GM04503 (cell line): ENCODE results near the gene HYAL1.
"Not testable (repeated sequence)": the region's sequence is repeated elsewhere in the genome, so short reads cannot be mapped to it uniquely, and the experiment has no call there.

Experiments used
- DNase-seq: peaks from one replicate; pipeline ENCODE4 v3.0.0-alpha.2; 2012; ENCODE audit warnings: low read depth

Gene HYAL1

DNA sequence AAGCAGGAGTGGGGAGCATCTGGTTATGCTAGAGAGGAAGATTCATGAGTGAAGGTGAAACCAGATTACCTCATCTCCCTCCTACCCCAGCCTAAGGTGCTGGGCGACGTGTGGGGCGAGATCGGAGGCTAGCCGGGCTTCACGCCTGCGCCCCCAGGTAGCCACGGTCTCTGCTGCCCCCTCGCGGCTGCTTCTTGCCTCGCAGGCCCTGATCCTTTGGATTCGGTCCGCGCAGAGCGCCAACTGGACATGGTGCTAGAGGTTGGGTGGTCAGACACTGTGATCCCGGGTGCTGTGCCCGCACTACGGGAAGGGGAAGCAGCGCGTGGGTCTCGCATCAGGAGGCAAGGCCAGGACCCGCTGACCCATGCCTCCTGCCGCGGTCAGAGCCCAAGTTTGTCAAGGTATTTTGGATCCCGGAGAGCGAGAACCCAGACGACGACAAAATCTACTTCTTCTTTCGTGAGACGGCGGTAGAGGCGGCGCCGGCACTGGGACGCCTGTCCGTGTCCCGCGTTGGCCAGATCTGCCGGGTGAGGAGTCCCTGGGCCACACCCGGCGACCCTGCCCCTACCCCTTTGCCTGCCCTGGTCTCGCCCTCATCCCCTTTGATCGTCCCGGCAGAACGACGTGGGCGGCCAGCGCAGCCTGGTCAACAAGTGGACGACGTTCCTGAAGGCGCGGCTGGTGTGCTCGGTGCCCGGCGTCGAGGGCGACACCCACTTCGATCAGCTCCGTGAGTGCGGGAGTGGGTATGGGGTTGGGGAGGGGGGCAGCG is 30.3 kb downstream of the HYAL1 start:
- no peak for DNase-seq

- DNase-seq, result not testable (repeated sequence)
Observed at GRCh38 chr3:50272538-50272910, 30.9 kb downstream of the HYAL1 start.

- DNase-seq, result no peak
Observed at GRCh38 chr3:50271314-50271936, 31.9 kb downstream of the HYAL1 start.

DNA sequence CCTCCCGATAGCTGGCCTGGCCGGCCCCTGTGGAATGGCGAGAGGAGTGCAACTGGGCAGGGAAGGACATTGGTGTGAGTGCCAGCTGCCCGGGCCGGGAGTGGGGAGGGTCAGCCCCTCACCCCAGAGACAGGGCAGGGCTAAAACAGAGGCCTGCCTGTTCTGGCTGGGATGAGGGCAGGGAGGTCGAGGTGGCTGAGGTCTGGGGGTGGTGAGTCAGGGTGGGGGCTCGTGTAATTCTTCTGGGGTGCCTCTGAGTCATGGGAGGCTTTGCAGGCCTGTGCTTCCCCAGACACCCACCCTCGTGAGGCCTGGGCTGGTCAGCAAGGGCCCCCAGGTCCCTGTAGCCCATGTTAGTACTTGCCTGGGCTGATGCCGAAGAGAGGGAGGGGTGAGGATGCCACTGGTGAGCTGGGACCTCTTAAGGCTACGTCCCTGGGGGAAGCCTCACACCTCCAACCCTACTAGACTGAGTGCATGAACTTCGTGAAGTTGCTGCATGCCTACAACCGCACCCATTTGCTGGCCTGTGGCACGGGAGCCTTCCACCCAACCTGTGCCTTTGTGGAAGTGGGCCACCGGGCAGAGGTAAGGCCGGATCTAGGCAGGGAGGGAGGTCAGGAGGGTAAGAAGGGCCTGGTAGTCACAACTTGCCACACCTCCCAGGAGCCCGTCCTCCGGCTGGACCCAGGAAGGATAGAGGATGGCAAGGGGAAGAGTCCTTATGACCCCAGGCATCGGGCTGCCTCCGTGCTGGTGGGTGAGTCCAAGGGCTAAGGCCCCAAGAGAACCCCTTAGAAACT is 32.8 kb downstream of the HYAL1 start:
- no peak for DNase-seq

GRCh38 chr3:50269977-50270413 is 33.4 kb downstream of the HYAL1 start:
- DNase-seq, result no peak

GRCh38 chr3:50269460-50269859 is 33.9 kb downstream of the HYAL1 start:
- no peak for DNase-seq

DNA sequence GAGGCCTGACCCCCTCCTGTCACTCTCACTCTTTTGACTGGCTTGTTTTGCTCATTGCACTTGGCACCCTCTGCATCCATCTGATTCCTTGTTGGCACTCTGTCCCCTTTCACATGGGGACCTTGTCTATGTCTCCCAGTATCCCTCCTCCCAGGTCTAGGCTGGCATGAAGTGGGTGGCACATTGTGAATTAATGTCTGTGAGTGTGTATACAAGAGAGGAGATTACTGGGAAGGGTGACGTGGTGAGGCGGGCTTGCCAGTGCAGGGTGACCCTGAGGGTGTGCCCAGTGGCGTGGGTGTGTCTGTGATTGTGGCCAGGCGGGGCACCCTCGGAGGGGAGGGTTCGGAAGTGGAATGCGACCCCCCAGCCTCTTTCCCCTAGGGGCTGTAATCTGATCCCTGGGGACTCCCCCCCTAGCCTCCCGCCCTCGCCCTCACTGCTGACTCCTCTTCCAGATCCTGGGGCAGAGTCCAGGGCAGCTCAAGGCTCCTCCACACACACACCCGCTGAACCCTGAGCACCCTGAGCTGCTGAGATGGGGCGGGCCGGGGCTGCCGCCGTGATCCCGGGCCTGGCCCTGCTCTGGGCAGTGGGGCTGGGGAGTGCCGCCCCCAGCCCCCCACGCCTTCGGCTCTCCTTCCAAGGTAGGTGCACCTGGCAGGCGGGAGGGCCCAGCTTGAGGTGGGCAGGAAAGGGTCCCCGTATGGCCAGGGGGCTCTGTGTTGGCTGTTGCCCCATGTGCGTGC is 34.5 kb downstream of the HYAL1 start, which contains the start of gene SEMA3B:
SEMA3B (plus strand) TSS at position 445 of the 749 bp plus-strand sequence; CDS start at position 539, 94 bp downstream.
- DNase-seq, result no peak

DNA sequence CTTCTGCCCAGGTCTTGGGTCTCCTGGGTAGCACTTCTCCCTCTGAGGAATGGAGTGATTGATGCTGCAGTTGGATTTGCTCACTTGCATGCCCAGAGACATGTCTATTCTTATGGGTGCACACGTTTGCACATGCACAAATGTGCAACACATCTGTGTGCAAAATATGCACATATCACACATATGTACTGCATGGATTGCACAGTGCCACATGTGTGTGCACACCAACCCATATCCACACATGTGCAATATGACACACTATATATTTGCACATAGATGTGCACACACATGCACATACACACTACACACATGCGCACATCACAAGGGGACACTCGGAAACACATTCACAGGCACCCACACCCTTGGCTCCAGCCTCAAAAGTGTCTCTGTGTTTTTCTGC is 35.1 kb downstream of the HYAL1 start:
- no peak for DNase-seq

- DNase-seq, result no peak
Observed at GRCh38 chr3:50267280-50267913, 36.0 kb downstream of the HYAL1 start.

DNA sequence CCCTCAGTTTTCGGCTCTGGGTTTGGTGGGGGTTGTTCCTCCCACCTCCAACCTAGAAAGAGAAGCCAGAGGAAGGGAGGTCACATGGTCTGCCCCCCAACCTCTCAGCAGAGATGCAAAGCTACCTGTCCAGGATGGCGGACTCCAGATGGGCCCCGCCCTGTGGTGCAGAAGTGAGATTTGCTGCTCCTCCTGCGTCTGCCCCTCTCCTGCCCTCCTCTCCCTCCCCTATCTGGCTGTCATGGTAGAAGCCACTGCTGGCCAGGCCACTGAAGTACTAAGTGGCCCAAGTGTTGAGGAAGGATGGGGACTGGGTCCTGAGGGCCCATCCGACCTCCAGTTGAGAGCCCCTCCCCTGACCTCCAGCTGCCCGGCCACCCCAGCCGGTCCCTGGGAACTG is 36.5 kb downstream of the HYAL1 start:
- no peak for DNase-seq

DNA sequence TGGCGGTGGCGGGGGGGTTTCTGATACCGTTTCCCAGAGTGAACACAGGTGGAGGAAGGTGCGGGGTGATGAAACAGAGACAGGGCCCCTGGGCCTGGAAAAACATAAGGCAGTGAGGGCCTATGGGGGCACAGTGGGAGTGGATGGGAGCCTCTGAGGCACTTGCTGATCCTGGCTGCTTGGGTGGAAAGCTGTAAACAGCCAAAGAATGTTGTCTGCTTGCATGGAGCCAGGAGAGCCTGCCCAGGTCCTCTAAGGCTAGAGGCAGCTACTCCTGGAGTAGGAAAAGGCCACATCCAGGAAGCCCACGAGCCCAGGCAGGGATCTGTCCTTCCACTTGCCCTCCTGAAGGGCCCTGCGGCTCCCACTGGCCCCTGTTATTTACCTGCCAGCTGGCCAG is 37.4 kb downstream of the HYAL1 start:
- DNase-seq, result no peak

- DNase-seq, result no peak
Observed at GRCh38 chr3:50265571-50265970, 37.8 kb downstream of the HYAL1 start.

DNA sequence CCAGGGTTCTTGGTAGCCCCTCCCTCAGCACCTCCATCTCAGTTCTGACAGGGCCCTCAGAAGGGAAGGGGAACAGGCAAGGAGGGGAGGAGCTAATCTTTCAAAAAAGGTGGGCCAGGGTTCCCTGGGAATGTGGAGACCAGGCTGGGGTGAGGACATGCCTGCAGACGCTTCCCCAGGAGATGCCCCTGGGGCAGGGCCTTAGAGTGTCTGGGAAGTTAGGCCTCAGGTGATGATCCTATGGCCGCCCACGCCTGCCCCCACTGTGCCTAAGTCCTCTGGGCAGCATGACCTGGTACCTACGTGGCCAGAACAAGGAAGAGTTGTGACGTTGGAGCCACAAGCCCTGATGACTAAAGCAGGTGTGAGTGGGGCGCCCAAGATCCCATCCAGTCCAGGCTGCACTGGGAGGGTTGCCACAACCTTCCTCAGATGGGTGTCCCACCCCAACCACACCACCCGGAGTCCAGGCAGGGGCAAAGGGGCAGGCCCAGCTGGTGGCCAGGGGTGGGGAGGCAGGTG is 38.3 kb downstream of the HYAL1 start:
- no peak for DNase-seq

- peak; percentile 80 for DNase-seq
Observed at GRCh38 chr3:50264383-50264963, 38.9 kb downstream of the HYAL1 start.

DNA sequence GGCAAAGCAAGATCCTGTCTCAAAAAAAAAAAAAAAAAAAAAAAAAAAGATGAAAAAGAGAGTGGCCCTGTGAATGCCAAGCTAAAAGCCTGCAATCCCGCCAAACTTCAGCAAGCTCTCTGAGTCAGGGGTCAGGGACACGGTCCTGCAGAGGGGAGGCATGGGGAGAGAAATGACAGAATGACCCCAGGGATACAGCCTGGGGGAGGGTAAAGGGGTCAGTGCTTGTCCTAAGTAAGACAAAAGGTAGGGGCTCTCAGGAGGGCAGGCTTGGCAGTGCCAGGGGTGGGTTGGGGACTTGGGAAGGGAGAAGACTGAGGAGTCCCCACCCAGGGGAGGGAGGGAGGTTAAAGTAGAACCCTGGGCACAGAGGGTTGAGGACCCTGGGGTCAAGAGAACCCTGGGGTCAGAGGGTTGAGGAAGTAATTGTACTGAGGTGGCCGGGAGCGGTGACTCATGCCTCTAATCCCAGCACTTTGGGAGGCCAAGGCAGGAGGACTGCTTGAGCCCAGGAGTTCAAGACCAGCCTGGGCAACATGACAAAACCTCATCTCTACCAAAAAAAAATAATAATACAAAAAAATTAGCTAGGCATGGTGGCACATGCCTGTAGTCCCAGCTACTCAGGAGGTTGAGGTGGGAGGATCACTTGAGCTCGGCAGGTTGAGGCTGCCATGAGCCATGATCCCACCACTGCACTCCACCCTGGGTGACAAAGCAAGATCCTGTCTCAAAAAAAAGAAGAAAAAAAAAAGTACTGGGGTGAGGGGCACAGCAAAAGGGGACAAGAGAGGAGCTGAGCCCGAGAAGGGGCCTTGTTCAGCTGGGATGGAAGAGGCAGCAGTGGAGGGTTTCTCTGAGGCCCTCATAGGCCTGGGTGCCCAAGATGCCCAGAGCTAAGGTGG is 39.6 kb downstream of the HYAL1 start:
- no peak for DNase-seq

GRCh38 chr3:50262778-50263177 is 40.6 kb downstream of the HYAL1 start:
- DNase-seq, result no peak

DNA sequence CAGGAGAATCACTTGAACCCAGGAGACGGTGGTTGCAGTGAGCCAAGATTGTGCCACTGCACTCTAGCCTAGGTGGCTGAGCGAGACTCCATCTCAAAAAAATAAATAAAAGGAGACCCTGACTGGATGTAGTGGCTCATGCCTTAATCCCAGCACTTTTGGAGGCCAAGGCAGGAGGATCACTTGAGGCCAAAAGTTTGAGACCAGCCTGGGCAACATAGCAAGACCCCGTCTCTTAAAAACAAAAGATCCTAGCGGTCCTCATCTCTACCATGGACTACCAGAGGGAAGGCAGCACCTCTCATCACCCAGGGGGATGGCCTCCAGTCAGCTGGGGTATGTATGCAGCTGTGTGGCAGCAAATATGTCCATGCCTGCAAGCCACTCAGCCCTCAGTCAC is 41.2 kb downstream of the HYAL1 start:
- not testable (repeated sequence) for DNase-seq

DNA sequence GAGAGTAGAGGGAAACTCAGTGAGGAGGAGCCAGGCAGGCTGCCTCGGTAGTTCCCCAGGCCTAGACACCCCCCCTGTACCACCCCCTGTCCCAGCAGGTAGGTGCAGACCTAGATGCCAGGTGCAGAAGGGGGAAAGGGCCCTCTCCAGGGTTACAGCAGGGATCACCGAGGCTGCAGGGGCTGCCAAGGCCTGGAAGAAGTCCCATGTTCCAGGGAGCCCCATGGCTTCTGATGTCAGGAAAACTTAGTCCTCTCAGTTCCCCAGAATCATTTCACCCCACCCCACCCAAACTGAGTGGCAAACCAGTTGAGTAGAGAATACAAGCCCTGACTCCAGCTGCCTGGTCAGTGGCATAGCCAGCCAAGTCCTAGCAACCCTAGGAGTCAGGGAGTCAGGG is 41.9 kb downstream of the HYAL1 start:
- no peak for DNase-seq

DNA sequence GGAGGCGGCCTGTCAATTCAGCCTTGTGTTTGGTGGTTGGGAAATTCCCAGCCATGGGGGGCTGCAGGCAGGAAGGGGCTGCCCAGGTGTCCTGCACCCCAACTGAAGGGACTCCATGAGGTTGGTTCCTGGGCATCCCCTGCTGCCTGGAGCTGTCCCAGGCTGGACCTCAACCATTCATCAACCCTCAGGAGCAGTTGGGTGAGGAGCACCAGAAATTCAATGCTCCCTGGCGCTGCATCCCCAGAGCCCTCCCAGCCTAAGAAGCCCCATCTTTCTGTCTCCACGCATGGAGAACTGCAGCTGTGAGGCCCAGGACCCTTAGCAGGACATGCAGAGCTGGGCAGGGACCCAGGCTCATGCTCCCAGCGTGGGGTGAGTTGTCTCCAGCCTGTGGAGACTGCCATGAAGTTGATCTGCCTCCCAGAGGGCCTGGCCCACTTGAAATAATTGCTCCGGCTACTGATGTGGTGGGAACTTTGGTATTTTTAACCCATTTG is 42.4 kb downstream of the HYAL1 start:
- no peak for DNase-seq
